ENCODE data around the gene SPAG16. TPM values are rescaled to one million over a fixed set of nuclear protein-coding genes. Genes with fewer than 3 reads are reported as not detected.

SPAG16 gene
- total RNA-seq, 2 donors from 2014 or later = 27.1 to 29.2 TPM

DNA sequence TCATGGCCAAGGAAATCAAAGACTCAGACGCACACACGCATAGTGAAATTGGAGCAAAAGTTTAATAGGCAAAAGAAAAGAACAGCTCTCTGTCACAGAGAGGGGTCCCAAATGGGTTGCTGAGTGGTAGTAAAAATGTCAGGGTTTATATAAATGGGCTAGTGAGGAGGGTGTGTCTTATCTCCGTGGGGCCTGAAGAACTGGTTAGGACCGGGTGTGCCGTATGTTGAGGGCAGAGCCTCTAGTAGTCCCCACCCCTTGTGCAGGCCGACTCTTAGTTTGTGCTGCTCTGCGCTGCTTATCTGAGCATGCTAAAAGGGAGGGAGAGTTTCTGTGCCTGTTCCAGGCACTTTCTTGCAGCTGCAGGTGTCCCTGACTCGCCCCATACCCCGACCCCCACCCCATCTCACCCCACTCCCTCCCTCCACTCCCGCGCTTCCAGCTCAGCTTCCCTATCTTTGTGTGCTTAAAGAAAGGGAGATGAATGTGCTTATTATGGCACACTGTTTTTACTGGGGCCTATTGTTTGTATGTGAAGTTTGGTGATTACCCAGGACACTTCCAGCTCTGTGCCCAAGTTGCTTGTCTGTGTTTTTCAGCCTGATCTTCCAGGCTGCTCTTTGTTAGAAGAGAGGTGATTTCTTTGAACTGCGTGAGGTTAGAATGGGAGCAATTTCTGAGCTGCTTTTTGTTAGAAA, 167.4 kb downstream of the SPAG16 start:
- Histone ChIP-seq H3K36me3 (no peaks in the 10 kb centered on the region), H3K27ac (peak overlapping the region in 1 of 2 donors; percentile 27), H3K4me3 (no peak overlapping the region), H3K27me3 (replicated peaks; ENCODE audit: insufficient read depth) (no peaks in the 10 kb centered on the region), H3K9me3 (no peaks in the 10 kb centered on the region), H3K4me1 (replicated peaks) (no peaks in the 10 kb centered on the region)
- TF ChIP-seq POLR2A (IDR thresholded peaks at IDR 0.05) = no peak
- TF ChIP-seq POLR2AphosphoS5 (IDR thresholded peaks at IDR 0.05) = no peak
- TF ChIP-seq, protein P1, sequence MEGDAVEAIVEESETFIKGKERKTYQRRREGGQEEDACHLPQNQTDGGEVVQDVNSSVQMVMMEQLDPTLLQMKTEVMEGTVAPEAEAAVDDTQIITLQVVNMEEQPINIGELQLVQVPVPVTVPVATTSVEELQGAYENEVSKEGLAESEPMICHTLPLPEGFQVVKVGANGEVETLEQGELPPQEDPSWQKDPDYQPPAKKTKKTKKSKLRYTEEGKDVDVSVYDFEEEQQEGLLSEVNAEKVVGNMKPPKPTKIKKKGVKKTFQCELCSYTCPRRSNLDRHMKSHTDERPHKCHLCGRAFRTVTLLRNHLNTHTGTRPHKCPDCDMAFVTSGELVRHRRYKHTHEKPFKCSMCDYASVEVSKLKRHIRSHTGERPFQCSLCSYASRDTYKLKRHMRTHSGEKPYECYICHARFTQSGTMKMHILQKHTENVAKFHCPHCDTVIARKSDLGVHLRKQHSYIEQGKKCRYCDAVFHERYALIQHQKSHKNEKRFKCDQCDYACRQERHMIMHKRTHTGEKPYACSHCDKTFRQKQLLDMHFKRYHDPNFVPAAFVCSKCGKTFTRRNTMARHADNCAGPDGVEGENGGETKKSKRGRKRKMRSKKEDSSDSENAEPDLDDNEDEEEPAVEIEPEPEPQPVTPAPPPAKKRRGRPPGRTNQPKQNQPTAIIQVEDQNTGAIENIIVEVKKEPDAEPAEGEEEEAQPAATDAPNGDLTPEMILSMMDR (IDR thresholded peaks at IDR 0.05) = no peak
- WGBS = 18% methylated on average over 12 of the region's 12 CpGs
- DNase-seq (ENCODE audit: low spot score) = peak; percentile 30
- intact Hi-C loops (cut with DNase I) = no loop called here

DNA sequence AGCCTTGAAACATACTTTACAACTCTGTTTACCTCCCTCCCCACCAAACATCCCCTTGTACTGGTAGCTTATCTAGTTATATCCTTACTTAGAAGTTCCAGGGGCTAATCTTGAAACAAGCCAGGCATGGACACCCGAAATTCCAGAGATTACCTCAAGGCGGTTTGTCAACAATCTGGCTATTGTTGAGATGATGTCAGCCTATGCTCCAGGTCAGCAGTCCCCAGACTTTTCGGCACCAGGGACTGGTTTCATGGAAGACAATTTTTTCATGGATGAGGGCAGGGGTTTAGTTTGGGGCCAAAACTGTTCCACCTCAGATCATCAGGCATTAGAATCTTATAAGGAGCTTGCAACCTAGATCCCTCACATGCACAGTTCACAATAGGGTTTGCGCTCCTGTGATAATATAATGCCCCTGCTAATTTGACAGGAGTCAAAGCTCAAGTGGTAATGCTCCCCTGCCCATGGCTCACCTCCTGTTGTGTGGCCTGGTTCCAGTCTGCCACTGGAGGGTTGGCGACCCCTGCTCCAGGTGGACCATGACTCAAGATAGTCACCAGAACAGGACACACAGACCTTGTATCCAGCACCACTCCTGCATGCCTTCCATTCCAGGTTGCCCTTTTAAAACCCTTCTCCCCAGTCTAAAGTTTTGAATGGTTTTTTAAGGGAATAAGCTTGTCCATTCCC, 171.2 kb downstream of the SPAG16 start:
- no peak for DNase-seq (ENCODE audit: low spot score)
- Histone ChIP-seq H3K36me3 (no peaks in the 10 kb centered on the region), H3K27ac (no peak overlapping the region), H3K4me3 (no peak overlapping the region), H3K27me3 (replicated peaks; ENCODE audit: insufficient read depth) (no peaks in the 10 kb centered on the region), H3K4me1 (replicated peaks) (no peaks in the 10 kb centered on the region), H3K9me3 (no peaks in the 10 kb centered on the region)
- WGBS = 66% methylated on average over 5 of the region's 5 CpGs
- TF ChIP-seq POLR2A (IDR thresholded peaks at IDR 0.05) (no peak), POLR2AphosphoS5 (IDR thresholded peaks at IDR 0.05) (no peak)
- TF ChIP-seq, protein P1 (IDR thresholded peaks at IDR 0.05) = no peak
- intact Hi-C loops (cut with DNase I) = no loop called here

DNA sequence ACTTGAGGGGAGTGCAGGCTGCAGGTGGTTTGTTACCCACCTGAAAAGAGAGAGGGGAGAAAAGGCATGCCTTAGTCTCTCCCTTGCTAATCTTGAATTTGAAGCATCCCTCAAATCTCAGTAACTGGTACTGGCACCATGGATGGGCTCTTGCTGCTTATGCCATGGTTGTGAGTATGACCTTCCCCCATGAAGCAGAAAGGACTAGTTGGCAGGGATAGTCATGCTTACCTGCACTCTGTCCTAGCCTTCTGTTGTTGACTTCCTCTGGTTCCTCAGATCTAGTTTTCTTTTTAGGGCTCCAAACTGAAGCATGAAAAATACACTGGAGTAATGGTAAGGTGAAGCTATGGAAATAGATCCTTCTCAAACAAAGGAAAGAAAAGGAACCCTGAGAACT, 191.2 kb downstream of the SPAG16 start:
- TF ChIP-seq, protein P1 (IDR thresholded peaks at IDR 0.05) = no peak
- no peak for TF ChIP-seq POLR2AphosphoS5 (IDR thresholded peaks at IDR 0.05)
- TF ChIP-seq POLR2A (IDR thresholded peaks at IDR 0.05) = no peak
- no peak for DNase-seq (ENCODE audit: low spot score)
- Histone ChIP-seq H3K4me1 (replicated peaks) (no peaks in the 10 kb centered on the region), H3K27ac (no peak overlapping the region), H3K27me3 (replicated peaks; ENCODE audit: insufficient read depth) (no peaks in the 10 kb centered on the region), H3K36me3 (no peaks in the 10 kb centered on the region), H3K9me3 (no peaks in the 10 kb centered on the region), H3K4me3 (no peak overlapping the region)
- intact Hi-C loops (cut with DNase I) = no loop called here

DNA sequence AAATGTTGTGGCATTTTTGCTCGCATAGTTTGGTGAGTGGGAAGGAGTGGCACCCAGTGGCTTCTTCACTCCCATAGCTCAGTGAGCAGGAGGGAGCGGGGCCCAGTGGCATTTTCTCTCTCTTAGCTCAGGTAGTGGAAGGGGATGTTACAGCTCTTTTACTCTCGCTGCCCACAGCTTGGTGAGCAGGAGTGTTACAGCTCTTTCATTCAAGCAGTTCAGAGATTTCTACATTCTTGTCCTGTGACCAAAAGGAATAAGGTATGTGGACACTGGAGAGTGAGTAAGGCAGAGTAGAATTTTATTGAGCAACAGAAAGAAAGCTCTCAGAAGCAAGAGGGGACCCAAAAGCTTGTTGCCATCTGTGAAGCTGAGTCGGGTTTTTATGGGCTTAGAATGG, 192.4 kb downstream of the SPAG16 start:
- no peaks in the 10 kb centered on the region for H3K27me3 ChIP-seq (replicated peaks; ENCODE audit: insufficient read depth)
- no peak for DNase-seq (ENCODE audit: low spot score)
- TF ChIP-seq POLR2A (IDR thresholded peaks at IDR 0.05) (no peak), POLR2AphosphoS5 (IDR thresholded peaks at IDR 0.05) (no peak)
- H3K36me3 ChIP-seq = no peaks in the 10 kb centered on the region
- H3K9me3 ChIP-seq = no peaks in the 10 kb centered on the region
- intact Hi-C loops (cut with DNase I) = no loop called here
- no peak overlapping the region for H3K4me3 ChIP-seq
- WGBS = 94% methylated on average over 4 of the region's 4 CpGs
- no peak overlapping the region for H3K27ac ChIP-seq
- no peaks in the 10 kb centered on the region for H3K4me1 ChIP-seq (replicated peaks)

DNA sequence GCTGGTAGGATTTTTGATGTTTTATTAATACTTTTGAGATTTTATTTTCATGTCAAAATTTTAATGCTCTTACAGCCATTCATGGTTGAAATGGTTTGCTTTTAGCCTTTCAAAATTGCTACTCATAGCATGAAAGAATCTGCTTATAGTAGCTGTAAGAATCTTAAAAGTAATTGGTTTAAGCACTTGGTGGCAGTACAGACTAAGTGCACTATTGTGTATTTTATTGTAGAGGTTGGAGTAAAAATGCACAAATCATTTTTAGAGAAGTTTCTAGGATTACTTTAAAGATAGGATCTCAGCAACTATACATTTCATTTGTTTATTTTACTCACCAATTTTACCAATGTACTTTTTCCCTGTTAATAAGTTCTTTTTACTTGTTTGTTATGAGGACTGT, 205.8 kb downstream of the SPAG16 start:
- intact Hi-C loops (cut with DNase I) = no loop called here
- H3K4me3 ChIP-seq = no peak overlapping the region
- H3K9me3 ChIP-seq = no peaks in the 10 kb centered on the region
- no peaks in the 10 kb centered on the region for H3K36me3 ChIP-seq
- no peaks in the 10 kb centered on the region for H3K27me3 ChIP-seq (replicated peaks; ENCODE audit: insufficient read depth)
- no peak for DNase-seq (ENCODE audit: low spot score)
- H3K4me1 ChIP-seq (replicated peaks) = no peaks in the 10 kb centered on the region
- no peak overlapping the region for H3K27ac ChIP-seq
- TF ChIP-seq POLR2A (IDR thresholded peaks at IDR 0.05) = no peak
- TF ChIP-seq, protein P1 (IDR thresholded peaks at IDR 0.05) = no peak
- TF ChIP-seq POLR2AphosphoS5 (IDR thresholded peaks at IDR 0.05) = no peak

Measured in prostate gland (tissue), 2 donors.